Stimulated activated CD4-positive, alpha-beta T cell treated with anti-CD3 and anti-CD28 coated beads, Interleukin-12 subunit alpha, Interleukin-12 subunit beta, amount 100 ng/mL, for 48 hours (primary cell): ENCODE results near the gene TMCO6.

Source experiments
- DNase-seq, 3 donors: peaks; one replicate each; pipeline ENCODE4 v3.0.0-alpha.2; 2020; ENCODE audit warnings: low read depth in 2 of 3, low spot score in 1 of 3

TMCO6 gene

GRCh38 chr5:140672455-140673186 is 33.4 kb downstream of the TMCO6 start:
- no peak for DNase-seq

- no peak for DNase-seq
Observed at GRCh38 chr5:140673187-140673976, 34.1 kb downstream of the TMCO6 start, which contains the start of gene DND1. TSS of gene DND1 (minus strand) at chr5:140673576. CDS start at chr5:140673542, 34 bp downstream.

DNA sequence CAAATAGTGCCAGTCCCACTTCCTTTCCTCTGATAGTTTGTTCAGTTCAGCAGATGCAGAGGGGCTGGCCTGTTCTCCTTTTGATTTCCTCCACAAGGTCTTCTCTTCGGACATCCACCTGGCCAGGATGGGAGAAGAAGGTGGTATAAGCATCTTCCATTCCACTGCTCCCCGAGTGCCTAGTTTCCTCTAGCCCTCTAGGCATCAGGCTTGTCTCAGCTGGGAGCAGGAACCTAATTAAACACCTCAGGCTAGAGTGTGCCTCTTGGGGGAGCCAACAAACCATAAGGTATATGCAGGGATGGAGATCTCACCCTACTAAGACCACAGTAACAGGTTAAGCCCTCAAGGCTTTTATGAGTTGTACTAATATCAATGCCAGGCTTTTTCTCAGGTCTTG is 35.0 kb downstream of the TMCO6 start:
- DNase-seq = no peak

- no peak for DNase-seq
Observed at GRCh38 chr5:140674629-140675028, 35.4 kb downstream of the TMCO6 start.

GRCh38 chr5:140677947-140678346 is 38.7 kb downstream of the TMCO6 start:
- no peak for DNase-seq

DNA sequence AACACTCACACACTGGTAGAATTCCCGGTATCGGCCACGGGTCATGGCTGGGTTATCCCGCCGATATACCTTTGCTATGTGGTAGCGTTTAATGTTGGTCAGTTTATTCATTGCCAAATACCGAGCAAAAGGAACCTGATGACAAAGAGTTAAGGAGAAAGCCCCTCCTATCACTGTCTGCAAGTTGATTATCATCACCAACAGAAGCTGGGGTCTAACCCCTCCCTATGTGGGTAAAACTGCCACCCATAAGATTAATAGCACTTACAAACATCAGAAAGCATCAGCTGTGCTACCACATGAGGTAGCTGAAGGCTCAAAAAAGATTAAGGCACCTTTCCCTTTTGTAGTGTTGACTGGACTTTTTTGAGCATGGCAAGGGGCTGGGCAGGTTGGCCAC is 39.7 kb downstream of the TMCO6 start:
- DNase-seq = no peak

DNA sequence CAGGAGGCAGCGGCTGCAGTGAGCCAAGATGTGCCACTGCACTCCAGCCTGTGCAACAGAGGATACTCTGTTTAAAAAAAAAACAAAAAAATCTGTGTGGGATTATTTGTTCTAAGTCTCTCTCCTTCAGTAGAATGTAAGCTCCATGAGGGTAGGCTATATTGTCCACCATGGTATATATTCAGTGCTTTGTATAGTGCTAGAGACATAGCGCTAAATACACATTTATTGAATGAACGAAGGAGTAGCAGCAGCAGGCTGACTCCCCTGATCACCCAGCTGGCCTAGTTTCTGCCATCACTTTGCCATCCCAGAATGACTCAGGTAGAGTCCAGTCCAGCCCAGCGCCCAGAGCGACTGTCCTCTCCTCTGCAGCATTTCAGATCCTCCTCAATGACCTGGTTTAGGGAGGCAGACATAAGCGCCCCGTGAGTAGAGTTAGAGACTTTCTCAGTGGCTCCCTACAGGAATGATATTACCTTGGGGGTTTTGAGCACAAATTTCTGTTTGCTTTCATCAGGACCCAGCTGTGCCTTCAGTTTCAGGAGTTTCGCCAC is 51.2 kb downstream of the TMCO6 start:
- no peak for DNase-seq

DNA sequence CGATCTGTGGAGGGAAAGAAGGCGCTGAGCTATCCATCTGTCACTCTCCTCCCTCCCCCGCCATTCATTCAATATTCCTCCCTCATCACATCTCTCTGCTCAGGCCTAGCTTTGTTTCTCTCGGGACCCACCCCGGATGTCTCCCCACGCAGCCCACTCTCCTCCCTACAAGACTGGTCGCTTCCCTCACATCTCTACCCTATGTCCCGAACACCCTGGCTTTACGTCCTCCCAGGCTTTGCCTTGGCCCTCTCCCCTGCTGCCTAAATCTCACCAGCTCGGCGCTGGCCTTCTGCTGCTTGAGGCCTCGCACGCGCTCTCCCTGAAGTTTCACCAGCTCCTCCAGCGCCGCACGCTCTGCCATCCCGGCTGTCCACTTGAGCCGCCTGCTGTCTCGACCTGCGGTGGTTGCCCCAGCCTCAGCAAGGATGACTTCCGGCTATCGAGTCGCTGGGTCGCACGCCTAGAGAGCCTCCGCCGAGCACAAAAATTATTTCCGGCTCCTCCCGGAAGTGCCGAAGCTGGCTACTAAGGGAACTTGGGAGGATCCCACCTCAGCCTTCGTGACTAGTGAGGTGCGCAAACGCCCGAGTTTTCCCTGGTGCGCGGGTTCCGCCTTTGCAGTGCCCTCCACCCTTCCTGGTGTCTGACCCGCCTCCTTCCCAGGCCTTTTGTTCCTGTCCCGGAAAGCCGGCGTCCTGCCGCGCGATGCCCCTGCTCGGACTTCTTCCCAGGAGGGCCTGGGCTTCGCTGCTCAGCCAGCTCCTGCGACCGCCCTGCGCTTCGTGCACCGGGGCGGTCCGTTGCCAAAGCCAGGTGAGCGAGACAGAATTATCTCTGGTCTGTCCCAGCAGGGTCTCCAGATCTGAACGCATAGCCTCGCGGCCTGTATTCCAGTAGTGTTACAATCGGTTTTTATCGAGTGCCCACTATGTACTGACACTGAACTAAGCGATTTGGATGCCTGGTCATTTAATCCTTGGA is 52.0 kb downstream of the TMCO6 start, which contains the start of the genes HARS1 and HARS2:
Gene HARS1 (minus strand): TSS at position 430 of the 984 bp plus-strand sequence. CDS start 66 bp downstream, at position 364.
Gene HARS2 (plus strand): TSS at position 515 of the 984 bp plus-strand sequence. CDS start 194 bp downstream, at position 709.
- peak; percentile 80 to 85 (median 81) for DNase-seq

GRCh38 chr5:140694276-140694675 is 55.0 kb downstream of the TMCO6 start:
- no peak for DNase-seq
